NK-92 (cell line): ENCODE measurements around the gene CMTM8.

Source experiments
- DNase-seq: peaks from one replicate; lab custom pipeline; 2025; ENCODE audit not compliant: unreplicated experiment; lab: John Stamatoyannopoulos, UW

Gene CMTM8

DNA sequence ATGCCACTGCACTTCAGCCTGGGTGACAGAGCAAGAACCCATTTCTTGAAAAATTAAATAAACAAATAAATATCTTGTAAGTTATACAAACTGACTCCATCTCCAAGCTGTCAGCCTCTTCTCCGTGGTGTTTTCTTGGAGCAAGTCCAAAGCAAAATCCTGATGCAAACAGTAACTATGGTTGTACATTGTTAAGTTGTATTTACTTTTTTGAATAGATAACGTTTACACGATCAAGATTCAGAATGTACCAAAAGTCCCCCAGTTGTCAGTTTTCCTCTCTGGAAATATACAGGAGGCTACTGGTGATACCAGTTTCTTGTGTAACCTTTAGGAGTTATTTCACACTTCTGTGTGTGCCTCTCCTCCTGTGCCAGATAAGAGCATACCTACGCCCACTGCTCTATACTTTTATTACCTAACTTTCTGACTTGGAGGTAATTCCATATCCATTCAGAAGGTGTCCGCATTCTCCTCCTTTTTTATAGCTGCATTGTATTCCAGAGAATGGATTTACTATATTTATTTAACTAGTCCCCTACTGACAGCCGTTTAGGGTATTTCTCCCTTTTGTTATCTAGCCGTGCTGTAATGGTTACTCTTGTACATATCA lies 167.3 kb downstream of the CMTM8 start:
- no peak for DNase-seq

DNA sequence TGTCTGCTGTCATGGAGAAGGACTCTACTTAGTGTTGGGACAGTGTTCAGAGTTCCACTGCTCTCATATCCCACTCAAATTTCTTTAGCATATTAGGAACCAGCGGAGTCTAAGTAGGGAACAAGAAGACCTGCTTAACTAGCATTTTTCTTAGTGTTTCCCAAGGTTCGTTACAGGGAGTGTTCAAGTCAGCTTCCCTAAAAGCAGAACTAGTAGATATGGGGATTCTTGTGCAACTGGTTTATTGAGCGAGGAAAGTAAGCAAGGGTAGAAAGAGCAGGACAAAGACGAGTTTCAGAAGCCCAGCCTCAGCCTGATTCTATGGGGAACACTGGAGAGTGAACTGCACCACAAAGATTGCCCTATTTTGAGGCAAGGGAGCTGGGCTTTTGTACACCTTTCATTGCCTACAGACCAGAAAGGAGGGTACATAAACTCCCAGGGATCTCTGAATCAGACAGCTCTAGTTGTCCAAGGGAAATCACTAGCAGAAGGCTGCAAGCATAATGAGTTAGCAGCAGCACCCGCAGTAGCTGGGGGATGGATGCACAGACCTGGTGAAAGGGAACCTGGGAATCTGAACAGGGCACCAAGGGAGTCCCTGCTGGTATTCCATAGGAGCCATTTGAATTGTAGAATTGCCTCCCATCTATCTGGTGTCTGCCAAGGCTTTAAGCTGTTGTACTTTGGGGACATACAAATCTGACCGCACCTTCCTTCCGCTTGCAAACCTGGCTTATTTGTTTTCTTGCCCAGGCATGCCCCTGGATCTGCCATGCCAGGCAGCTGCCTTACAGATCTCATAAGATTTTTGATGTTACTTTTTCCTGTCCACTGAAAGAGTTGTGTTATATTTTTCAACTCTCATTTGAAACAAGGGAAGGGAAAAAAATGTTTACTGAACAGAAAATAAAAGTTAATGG lies 168.3 kb downstream of the CMTM8 start:
- no peak for DNase-seq

DNA sequence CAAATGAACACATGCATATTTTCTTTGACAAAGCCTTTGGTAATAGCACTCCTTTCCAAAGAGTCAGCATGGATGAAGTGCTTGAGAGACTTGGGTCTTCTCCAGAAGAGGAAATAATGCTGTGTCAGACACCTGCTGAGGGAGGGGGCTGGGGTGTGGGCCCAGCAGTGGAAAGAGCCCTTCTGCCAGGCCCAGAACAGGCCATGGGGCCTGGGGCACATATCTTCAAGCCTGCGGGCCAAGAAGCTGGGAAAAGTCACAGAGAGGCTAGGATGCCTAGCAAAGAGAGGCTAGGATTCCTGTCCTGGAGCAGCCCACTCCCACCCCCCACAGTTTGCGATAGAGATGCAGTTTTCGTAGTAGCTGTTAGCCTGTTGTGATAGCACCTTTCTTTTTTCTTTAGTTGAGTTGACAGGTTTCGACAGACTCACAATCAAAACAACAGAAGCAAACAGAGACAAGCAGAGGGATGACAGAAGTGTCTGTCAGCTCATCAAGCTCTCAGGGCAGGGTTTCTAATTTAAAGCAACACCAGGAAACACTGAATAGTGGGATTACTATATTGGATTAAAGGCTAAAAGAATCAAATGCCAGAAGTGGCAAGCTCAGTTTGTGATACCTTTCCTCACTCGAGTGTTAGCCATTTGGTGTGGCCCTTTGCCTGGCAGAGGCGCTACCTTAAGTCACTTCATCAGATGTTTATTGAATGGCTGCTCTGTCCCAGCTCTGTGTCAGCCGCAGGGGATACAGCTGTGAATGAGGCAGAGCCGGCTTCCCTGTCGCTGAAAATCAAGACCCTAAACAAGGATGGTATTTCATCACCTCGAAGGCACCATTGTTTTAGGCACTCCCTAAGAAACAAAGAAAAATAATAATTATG lies 172.1 kb downstream of the CMTM8 start:
- DNase-seq: no peak

DNA sequence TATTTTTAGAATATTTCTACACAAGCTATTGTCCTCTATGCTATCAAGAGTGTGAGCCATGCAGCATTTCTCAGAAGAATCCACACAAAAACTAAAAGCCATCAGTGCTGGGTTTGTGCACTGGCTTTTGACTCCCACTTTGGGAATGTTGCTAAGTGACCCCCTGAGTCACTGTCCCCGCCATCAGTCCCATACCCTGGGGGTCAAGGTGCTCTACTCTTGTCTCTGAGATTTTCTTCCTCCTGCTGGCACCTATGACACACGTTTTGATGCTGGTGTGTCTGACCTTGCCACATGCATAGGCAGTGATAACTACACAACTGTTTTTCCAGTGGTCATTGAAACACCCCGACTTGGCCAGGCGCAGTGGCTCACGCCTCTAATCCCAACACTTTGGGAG lies 173.0 kb downstream of the CMTM8 start:
- DNase-seq: no peak

DNA sequence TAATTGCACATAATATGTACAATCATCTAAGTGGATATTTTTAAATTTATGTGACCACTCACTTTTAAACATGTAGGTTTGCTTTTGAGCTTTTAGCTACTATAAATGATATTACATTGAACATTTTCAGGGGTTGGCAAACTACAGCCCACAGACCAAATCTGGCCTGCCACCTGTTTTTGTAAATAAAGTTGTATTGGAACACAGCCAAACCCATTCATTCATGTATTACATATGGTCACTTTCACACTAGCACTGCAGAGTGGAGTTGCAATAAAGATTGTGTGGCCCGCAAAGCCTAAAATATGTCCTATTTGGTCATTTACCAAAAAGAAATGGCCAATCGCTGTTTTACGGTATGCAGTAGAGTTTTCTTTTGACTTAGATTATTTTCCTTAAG lies 174.4 kb downstream of the CMTM8 start:
- DNase-seq: no peak

DNA sequence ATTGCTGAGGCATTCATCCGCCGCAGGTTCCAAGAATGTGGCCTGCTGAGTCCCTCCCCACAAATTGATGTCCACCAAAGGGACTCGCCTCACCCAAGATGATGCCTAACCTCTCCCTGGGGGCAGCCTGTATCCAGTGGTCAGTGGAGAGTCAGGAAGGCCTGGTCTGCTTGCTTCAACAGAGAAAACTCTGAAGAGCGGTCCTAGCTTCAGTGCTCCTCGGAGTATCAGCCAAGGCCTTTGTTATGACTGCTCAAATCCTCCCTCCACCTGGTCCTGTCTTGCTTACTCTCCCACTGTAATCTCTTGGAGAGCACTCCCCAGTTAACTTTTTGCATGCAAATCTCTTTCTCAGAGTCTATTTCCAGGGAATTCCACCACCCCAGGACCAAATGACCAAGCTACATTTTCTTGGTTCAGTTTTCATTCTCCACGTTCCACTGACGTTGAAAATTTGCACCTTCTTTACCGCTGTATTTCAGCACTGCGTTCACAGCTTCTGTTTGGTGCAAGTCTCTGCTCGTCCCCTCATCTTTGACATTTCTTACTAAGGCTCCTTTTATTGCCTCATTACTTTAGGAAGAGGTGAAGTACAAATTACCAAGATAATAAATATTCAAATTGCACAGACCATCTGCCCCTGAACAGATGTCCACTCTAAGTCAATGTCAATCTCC lies 175.5 kb downstream of the CMTM8 start:
- no peak for DNase-seq

DNA sequence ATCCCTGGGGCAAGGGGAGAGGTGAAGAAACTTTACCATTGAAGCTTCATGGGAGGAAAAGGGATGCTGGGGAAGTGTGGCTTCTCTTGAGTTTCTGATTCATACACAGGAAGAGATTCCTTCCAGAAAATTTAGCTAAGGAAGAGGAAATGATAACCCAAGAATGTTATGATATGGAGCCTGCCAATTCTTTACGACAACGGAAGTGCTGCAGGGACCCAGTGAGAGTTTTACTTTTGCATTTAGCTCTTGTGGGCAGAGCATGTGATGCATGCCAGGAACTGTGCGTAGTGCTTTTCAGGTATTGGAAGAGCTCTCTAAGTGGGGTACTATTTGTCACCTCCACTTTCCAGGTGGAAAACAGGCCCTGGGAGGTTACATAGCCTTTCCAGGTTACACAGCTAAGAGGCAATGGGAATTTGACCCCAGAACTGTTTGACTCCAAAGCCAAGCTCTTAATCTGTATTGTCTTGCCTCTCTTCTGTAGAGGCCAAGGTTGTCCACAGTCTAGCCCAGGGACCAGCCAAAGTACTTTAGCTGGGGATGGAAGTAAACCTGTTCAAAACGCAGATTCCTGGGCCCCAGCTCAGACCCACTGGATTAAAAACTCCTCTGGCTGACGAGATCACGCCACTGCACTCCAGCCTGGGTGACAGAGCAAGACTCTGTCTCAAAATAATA lies 176.2 kb downstream of the CMTM8 start:
- no peak for DNase-seq

DNA sequence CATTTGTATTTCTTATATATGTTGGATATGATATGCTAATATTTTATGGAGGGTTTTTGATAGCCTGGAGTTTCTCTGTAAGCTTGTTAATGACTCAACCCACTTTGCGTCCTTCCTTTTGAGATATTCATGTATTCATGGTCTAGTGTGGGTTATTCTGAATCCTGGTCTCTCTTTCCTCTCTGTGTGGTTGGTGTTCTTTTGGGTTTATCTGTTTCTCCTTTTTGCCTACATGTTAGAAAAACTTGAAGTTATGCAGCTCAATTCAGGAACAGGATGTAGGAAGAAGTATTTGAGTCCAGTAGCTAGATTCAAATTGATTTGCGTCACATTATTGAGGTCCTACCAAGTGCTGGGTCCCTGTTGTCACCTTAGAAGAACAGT lies 181.3 kb downstream of the CMTM8 start:
- no peak for DNase-seq
